COLO668 (cell line): ENCODE results near the gene ITPR2.
"Not testable (repeated sequence)": the region's sequence is repeated elsewhere in the genome, so short reads cannot be mapped to it uniquely, and the experiment has no call there.

Source experiments
- DNase-seq: peaks from one replicate; lab custom pipeline; 2025; ENCODE audit not compliant: unreplicated experiment; lab: John Stamatoyannopoulos, UW

ITPR2 gene

GRCh38 chr12:26851031-26851809, 18.2 kb upstream of the ITPR2 start:
- no peak for DNase-seq

DNA sequence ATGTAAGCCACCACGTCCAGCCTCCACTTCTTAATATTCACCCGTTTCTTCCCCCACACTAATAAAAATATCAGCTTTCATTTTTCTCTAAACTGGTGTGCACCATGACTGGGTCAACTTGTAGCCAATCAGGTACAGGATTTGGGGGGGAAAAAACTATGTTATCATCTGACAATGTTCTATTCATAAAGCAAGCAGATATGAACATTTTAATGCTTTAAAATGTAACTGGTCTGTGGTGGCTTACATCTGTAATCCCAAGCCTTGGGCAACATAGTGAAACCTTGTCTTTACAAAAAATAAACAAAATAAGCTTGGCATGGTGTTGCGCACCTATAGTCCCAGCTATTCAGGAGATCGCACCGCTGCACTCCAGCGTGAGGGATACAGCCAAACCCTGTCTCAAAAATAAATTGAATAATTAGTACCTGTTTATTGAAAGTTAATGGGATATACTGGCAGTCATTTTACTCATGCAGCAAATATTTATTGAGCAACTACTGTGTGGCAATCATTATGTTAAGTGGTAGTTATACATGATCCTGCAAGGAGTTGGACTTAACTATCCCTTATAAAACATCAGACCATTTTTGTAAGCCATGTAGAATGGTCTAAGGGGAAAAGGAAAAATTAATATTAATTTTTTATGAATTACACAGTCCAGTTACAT, 15.3 kb upstream of the ITPR2 start:
- DNase-seq: no peak

DNA sequence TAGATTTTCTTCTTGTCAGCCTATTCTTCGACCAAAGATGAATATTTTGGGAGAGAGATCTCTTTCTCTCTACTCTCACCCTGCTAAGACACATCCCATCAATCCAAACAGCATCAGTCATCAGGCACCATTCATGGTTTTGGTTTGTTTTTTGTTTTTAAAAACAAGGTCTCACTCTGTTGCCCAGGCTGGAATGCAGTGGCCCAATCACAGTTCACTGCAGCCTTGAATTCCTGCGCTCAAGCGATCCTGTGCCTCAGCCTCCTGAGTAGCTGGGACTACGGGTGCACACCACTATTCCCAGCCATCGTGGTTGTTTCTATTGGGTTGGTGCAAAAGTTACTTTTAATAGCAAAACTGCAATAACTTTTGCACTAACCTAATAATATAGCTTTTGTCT, 14.4 kb upstream of the ITPR2 start:
- DNase-seq: no peak

GRCh38 chr12:26846416-26846815, 13.4 kb upstream of the ITPR2 start:
- DNase-seq: no peak

- no peak for DNase-seq
These were observed 13.0 kb upstream of the ITPR2 start for GRCh38 chr12:26845984-26846383.

DNA sequence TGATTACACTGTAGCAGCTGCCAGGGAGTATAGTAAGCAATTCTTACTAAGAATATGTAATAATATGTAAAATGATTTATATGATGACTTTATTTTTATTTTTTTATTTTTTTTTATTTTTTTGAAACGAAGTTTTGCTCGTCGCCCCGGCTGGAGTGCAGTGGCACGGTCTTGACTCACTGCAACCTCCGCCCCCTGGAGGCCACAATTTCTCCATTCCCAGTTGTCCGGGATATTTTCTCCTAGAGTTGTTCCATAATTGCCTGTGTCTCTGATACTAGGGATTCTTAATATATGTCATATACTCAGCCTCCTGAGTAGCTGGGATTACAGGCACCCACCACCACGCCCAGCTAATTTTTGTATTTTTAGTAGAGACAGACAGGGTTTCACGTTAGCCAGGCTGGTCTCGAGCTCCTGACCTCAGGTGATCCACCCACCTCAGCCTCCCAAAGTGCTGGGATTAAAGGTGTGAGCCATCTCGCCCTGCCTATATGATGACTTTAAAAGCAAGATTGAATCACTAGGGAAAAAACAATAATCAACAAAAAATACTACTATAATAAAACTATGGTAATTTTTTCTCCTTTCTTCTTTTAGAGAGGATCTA, 12.2 kb upstream of the ITPR2 start:
- DNase-seq: peak; percentile 16

- no peak for DNase-seq
These were observed 10.3 kb upstream of the ITPR2 start for GRCh38 chr12:26843311-26843710.

- no peak for DNase-seq
These were observed 8.1 kb upstream of the ITPR2 start for GRCh38 chr12:26841085-26841484.

GRCh38 chr12:26839512-26839911, 6.5 kb upstream of the ITPR2 start:
- no peak for DNase-seq

DNA sequence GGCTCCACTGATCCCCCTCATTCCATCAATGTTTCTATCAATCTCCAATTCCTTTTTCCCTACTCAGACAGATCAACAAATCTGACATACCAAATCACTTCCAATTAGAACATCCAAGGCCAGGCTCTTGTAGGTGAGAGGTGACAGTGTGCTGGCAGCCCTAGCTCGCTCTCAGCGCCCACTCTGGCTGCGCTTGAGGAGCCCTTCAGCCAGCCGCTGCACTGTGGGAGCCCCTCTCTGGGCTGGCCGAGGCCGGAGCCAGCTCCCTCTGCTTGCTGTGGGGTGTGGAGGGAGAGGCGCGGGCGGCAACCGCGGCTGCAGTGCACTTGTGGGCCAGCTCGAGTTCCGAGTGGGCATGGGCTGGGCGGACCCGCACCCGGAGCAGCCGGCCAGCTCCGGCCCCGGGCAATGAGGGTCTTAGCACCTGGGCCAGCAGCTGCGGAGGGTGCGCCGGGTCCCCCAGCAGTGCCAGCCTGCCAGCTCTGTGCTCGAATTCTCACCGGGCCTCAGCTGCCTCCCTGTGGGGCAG, 6.0 kb upstream of the ITPR2 start:
- DNase-seq: no peak

DNA sequence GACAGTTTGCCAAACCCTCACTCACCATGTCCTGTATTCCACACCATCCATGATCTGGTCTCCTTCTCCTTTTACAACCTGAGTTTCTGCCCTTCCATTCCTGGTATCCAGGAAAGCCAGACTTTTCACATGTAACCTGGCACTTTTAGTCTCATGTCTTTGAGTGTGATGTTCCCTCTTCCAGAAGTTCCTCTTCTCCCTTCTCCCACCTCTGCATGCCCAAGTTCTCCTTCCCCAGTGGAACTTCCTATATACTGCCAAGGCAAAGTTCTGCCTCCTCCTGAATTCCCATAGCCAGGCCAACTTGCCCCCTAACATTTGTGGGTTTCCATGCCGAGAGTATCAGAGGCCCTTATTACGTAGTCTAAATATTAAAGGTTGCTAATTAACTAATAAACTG, 3.2 kb upstream of the ITPR2 start:
- DNase-seq: no peak

GRCh38 chr12:26834503-26835060, 1.6 kb upstream of the ITPR2 start:
- not testable (repeated sequence) for DNase-seq

DNA sequence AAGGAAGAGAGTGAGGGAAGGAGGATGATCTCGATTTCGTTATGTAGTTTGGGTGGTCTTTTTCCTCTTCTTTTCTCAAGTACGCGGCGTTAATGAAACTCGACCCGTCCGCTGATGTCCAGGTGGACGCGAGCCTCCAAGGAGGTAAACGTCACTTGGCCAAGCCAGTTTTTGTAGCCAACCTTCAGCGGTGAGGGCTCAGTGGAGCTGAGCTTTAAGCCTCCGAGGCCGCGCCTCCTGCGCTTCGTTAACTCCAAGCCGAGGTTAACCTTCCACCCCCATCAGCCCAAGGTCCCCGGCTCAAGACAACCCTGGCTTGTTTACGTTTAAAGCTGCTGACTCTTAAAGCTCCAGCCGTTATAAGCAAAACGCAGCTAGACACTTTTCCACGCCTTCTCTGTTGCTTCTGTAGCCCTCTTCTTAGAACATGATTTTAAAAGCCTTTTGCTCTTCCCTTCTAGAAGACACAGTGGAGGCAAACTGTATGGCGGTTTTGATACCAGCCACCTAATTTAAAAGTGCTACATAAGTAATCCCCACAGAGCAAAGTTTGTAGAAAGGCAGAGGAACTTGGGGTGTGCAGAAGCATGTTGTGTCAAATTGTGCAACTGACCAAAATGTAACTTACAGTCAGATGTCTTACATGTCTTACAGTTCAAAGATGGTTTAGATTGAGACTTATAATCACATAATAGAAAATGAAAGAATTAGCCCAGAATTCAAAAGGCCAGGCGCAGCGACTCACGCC, 923 bp upstream of the ITPR2 start:
- DNase-seq: peak; percentile 34

DNA sequence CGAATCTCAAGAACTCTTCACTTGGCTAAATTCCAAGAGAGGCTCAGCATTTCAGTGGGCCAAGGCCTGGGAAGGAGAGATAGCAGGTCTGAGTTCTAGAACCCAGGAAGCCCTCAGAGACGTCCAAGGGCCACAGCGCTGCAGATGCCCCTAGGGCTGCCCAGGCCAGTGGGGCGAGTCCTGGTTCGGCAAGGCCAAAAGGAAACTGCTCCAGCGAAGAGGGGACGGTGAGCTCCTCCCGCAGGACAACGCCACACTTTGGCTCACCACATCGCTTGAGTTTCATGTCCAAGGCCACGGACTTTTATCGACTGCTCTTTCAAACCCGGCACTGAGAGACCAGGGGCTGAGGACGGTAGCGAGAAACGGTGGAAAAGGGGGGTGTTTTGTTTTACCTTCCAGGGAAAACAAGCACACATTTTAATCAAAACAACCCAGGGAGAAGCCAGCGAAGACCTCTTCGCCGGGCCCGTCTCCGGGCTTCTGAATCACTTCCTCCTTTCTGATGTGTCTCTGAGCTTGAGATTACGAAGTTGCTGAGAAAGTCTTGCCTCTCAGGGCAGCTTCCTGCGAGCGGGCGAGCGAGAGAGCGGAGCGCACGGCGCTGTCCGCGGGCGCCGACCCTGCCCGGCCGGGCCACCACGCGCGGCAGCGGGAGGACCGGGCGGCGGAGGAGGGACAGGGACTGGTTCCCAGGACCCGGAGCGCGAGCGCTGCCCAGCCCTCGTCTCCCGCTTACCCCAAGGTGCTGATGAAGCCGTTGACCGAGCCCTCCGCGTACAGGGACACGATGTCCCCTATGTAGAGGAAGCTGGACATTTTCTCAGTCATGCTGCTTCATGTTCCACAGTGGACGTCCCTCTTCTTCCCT, 808 bp downstream of the ITPR2 start:
- DNase-seq: peak; percentile 53

DNA sequence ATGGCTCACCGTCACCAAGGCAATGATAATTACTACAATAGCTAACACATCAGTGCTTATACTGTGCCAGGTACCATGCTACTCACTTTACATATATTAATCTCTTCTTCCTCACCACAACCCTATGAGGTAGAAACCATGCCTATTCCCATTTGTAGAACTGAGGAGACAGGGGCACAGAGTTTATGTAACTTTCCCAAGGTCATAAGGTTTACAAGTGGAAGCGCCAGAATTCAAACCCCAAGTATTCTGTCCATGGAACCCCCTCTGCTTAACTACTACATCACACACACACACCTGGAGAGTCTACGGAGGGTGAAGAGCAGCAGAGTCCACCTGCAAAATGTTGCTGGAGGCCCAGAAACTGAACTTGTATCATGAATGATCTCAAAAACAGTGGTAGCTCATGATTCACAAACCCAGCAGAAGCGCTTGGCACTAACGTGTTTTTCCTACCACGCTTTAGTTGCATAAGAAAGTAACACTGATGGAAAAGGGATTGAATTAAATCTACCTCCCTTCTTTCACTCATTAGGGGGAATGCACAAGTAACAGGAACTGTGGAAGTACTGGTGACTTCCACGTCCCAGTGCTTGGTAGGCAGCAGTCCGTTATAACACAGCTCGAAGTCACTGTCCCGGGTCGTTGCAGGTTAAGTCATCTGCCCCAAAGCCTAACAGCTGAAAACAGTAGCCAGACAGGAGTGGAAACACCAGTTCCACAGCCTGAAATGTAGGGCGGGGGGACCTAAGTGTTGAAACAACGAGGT, 2.0 kb downstream of the ITPR2 start:
- DNase-seq: no peak

- DNase-seq: no peak
These were observed 2.6 kb downstream of the ITPR2 start for GRCh38 chr12:26830363-26830762.

DNA sequence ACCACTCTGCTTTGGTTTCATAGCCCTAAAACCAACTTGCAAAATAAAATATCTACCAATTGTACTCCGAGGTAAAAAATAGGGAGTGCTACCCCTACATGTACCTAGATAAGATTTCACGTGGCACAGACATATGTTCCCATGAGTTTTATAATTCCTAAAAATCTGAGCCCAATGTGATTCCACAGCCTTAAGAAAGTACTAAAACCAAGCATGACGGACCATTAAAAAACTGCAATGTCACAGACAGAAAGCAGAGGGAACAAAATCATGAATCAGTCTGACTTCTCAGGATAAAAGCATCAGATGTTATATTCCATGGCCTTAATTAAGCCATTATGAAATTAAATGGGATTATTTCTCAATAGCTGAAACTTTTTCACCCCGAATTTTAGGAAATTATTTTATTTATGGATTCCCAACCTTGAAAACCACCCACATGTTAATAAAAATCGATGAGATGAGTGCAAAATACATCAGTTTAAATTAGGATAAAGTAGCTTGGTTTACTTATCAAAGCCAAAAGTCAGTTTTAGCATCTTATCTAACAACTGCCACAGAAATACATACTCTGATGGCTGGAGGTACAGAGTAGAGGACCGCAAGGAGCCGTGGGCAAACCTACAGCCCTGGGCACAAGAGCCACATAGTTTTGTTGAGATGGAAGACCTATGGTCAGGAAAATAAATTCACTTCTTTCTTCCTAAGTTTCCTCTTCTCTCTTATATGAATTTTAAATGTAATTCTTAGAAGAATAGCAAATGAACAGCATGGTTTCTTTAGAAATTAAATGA, 4.5 kb downstream of the ITPR2 start:
- no peak for DNase-seq

GRCh38 chr12:26826437-26826836, 6.6 kb downstream of the ITPR2 start:
- DNase-seq: no peak
